ENCODE results near the gene GATA5.
A peak's percentile ranks its signal among the peaks of the same experiment; 100 is the strongest.

GATA5 gene

DNA sequence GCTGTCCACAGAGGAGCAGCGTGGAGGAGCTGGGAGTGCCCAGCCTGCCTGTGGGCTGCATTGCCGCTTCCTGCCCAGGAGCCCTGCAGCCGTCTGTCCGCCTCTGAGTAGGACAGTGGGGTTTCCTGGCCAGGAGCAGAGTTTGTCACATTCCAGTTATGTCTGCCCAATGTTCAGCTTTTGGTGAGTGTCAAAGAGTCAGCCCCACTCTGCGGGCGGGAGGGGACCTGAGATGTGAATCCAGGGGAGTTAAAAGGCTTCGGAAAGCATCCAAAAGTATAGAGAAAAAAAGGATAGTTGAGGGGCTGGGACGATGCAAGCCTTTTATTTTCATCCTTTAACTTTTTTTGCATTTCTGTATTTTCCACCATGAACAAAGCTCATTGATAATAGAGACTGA, 7.2 kb upstream of the GATA5 start:
- H4K8ac ChIP-seq (ENCODE audit: low read depth, low read length): no peak overlapping the region
- no peak overlapping the region for H3K4ac ChIP-seq (ENCODE audit: low read length)
- peak overlapping the region; percentile 82 for H3K18ac ChIP-seq (ENCODE audit: low read length)
- no peak overlapping the region for H3K27ac ChIP-seq (replicated peaks; ENCODE audit: low read length)
- H2BK15ac ChIP-seq (ENCODE audit: low read length): no peak overlapping the region
- peaks cover 2% of the 10 kb centered on the region for H3K79me1 ChIP-seq (ENCODE audit: low read depth, low read length)
- peaks cover 3 to 32% of the 10 kb centered on the region in 2 donors for H3K4me1 ChIP-seq (ENCODE audit: control insufficient read depth in 2 of 2, insufficient read depth in 1 of 2, low read depth in 1 of 2, low read length in 2 of 2)
- WGBS, 2 donors (ENCODE audit: extremely low coverage in 2 of 2, insufficient read length in 2 of 2, insufficient replicate concordance in 1 of 2): no CpG with 5 or more reads among the region's 8 CpGs
- peak overlapping the region; percentile 37 for H3K23ac ChIP-seq (ENCODE audit: low read depth, low read length, poor library complexity)
- H3K4me2 ChIP-seq (ENCODE audit: insufficient read depth, low read length, poor library complexity, severe bottlenecking): no peak overlapping the region
- no peak overlapping the region for H4K91ac ChIP-seq (ENCODE audit: low read depth, low read length, poor library complexity)
- H2BK5ac ChIP-seq (ENCODE audit: low read length): no peak overlapping the region
- DNase-seq (ENCODE audit: low spot score): no peak
- H3K27me3 ChIP-seq (ENCODE audit: control insufficient read depth in 3 of 3, insufficient read depth in 3 of 3, low read depth in 1 of 3, low read length in 3 of 3): peaks cover 27 to 98% (median 68%) of the 10 kb centered on the region in 3 experiments
- peak overlapping the region; percentile 37 for H3K9ac ChIP-seq (ENCODE audit: low read depth, low read length, poor library complexity)
- H3K14ac ChIP-seq (ENCODE audit: low read length): peak overlapping the region; percentile 56
- H2AFZ ChIP-seq (ENCODE audit: low read length): no peak overlapping the region
- H3K4me3 ChIP-seq (ENCODE audit: low read length in 2 of 2): no peak overlapping the region
- H3K36me3 ChIP-seq (replicated peaks in 1 of 2; ENCODE audit: control insufficient read depth in 2 of 2, insufficient read depth in 2 of 2, low read length in 2 of 2): no peaks in the 10 kb centered on the region
- H2BK120ac ChIP-seq (ENCODE audit: low read depth, low read length): no peak overlapping the region
- peaks cover 0 to 7% of the 10 kb centered on the region in 2 donors for H3K9me3 ChIP-seq (replicated peaks in 1 of 2; ENCODE audit: control insufficient read depth in 2 of 2, insufficient read depth in 1 of 2, low read depth in 1 of 2, low read length in 2 of 2)
- H2BK12ac ChIP-seq (ENCODE audit: low read length): no peak overlapping the region
- peak overlapping the region; percentile 52 for H2AK5ac ChIP-seq (ENCODE audit: low read depth, low read length)

DNA sequence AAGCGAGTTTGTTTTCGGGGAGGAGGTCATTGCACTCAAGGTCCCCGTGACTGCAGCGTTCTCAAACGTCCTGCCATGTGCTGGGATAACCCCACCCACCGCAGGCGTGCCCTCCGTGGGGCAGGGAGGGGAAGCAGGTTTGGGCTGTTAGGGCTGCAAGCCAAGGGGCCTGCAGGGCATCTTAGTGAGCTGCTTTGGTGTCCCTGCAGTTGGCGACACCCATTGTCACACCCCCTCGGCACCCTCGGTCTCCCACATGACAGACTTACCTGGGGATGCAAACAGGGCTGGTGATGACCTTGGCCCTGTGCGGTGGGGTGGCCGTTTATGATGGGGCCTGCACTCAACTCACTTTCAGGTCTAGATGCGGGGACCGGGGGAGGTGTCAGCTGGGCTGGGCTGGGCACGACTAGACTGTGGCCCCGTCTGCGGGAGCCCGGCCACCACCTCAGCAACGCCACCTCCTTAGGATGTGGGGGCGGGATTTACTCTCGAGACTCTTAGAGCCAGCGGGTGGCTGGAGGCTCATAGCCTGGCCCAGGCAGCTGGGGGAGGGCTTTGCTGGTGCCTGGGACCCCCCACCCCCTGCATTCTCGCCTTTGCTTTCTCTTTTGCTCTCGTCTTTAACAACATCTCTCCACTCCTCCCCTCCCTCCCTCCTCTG, 6.5 kb upstream of the GATA5 start:
- no peak overlapping the region for H3K4me3 ChIP-seq (ENCODE audit: low read length in 2 of 2)
- no peak overlapping the region for H3K27ac ChIP-seq (replicated peaks; ENCODE audit: low read length)
- H3K79me1 ChIP-seq (ENCODE audit: low read depth, low read length): peaks cover 2% of the 10 kb centered on the region
- H3K4me2 ChIP-seq (ENCODE audit: insufficient read depth, low read length, poor library complexity, severe bottlenecking): peak overlapping the region; percentile 24
- peak overlapping the region; percentile 64 for H2AFZ ChIP-seq (ENCODE audit: low read length)
- H2BK5ac ChIP-seq (ENCODE audit: low read length): no peak overlapping the region
- no peaks in the 10 kb centered on the region for H3K36me3 ChIP-seq (replicated peaks in 1 of 2; ENCODE audit: control insufficient read depth in 2 of 2, insufficient read depth in 2 of 2, low read length in 2 of 2)
- no peak overlapping the region for H3K4ac ChIP-seq (ENCODE audit: low read length)
- no peak overlapping the region for H4K8ac ChIP-seq (ENCODE audit: low read depth, low read length)
- peaks cover 33 to 98% (median 75%) of the 10 kb centered on the region in 3 experiments for H3K27me3 ChIP-seq (ENCODE audit: control insufficient read depth in 3 of 3, insufficient read depth in 3 of 3, low read depth in 1 of 3, low read length in 3 of 3)
- WGBS, 2 donors (ENCODE audit: extremely low coverage in 2 of 2, insufficient read length in 2 of 2, insufficient replicate concordance in 1 of 2): no CpG with 5 or more reads among the region's 25 CpGs
- no peak overlapping the region for H4K91ac ChIP-seq (ENCODE audit: low read depth, low read length, poor library complexity)
- H3K9me3 ChIP-seq (replicated peaks in 1 of 2; ENCODE audit: control insufficient read depth in 2 of 2, insufficient read depth in 1 of 2, low read depth in 1 of 2, low read length in 2 of 2): peaks cover 0 to 7% of the 10 kb centered on the region in 2 donors
- H2AK5ac ChIP-seq (ENCODE audit: low read depth, low read length): peak overlapping the region; percentile 52
- H3K18ac ChIP-seq (ENCODE audit: low read length): peak overlapping the region; percentile 82
- no peak for DNase-seq (ENCODE audit: low spot score)
- no peak overlapping the region for H2BK15ac ChIP-seq (ENCODE audit: low read length)
- H2BK120ac ChIP-seq (ENCODE audit: low read depth, low read length): no peak overlapping the region
- H2BK12ac ChIP-seq (ENCODE audit: low read length): no peak overlapping the region
- H3K9ac ChIP-seq (ENCODE audit: low read depth, low read length, poor library complexity): peak overlapping the region; percentile 37
- H3K4me1 ChIP-seq (ENCODE audit: control insufficient read depth in 2 of 2, insufficient read depth in 1 of 2, low read depth in 1 of 2, low read length in 2 of 2): peaks cover 3 to 27% of the 10 kb centered on the region in 2 donors
- H3K14ac ChIP-seq (ENCODE audit: low read length): peak overlapping the region; percentile 86
- H3K23ac ChIP-seq (ENCODE audit: low read depth, low read length, poor library complexity): peak overlapping the region; percentile 37

DNA sequence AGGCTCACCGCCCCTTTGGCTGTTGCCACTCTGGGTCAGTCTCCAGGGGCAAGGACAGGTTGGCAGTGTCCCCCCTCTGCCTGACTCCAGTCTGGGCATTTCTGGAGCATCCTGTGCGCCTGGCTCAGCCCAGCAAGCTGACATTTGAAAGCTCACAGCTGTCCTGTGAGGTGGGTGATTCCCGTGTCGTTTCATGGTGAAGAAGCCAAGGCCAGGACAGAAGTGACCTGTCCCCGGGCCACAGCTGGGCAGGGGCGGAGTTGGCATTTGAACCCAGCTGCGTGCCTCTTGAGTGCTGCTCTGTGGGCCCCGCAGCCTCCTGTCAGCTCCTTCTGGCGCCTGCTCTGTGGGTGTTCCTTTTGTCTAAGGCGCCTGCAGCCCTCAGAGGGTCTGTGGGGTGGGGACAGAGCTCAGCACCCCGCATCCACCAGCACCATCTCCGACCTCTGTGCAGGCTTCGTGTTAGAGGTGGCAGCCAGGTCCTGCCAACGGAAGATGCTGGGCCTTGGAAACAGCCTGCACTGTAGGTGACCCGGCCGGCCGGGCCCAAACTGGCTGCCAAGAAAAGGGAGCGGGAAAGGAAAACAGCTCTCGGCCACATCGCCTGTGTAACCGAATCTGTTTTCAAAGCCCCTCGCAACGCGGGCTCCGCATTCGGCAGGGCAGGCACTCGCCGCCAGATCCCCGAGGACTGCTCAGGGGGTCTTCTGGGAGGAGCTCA, 5.8 kb upstream of the GATA5 start:
- Histone ChIP-seq H4K8ac (ENCODE audit: low read depth, low read length) (no peak overlapping the region), H3K23ac (ENCODE audit: low read depth, low read length, poor library complexity) (no peak overlapping the region), H3K9me3 (replicated peaks in 1 of 2; ENCODE audit: control insufficient read depth in 2 of 2, insufficient read depth in 1 of 2, low read depth in 1 of 2, low read length in 2 of 2) (peaks cover 0 to 7% of the 10 kb centered on the region in 2 donors), H3K36me3 (replicated peaks in 1 of 2; ENCODE audit: control insufficient read depth in 2 of 2, insufficient read depth in 2 of 2, low read length in 2 of 2) (no peaks in the 10 kb centered on the region), H4K91ac (ENCODE audit: low read depth, low read length, poor library complexity) (no peak overlapping the region), H3K27ac (replicated peaks; ENCODE audit: low read length) (no peak overlapping the region), H2BK120ac (ENCODE audit: low read depth, low read length) (no peak overlapping the region), H2AFZ (ENCODE audit: low read length) (peak overlapping the region; percentile 64), H3K4me1 (ENCODE audit: control insufficient read depth in 2 of 2, insufficient read depth in 1 of 2, low read depth in 1 of 2, low read length in 2 of 2) (peaks cover 3 to 24% of the 10 kb centered on the region in 2 donors), H3K79me1 (ENCODE audit: low read depth, low read length) (peaks cover 2% of the 10 kb centered on the region), H3K9ac (ENCODE audit: low read depth, low read length, poor library complexity) (peak overlapping the region; percentile 9), H2BK5ac (ENCODE audit: low read length) (peak overlapping the region; percentile 29), H3K4ac (ENCODE audit: low read length) (no peak overlapping the region), H2AK5ac (ENCODE audit: low read depth, low read length) (peak overlapping the region; percentile 45), H2BK12ac (ENCODE audit: low read length) (peak overlapping the region; percentile 54), H3K4me2 (ENCODE audit: insufficient read depth, low read length, poor library complexity, severe bottlenecking) (peak overlapping the region; percentile 15), H2BK15ac (ENCODE audit: low read length) (peak overlapping the region; percentile 67), H3K18ac (ENCODE audit: low read length) (peak overlapping the region; percentile 88), H3K4me3 (ENCODE audit: low read length in 2 of 2) (no peak overlapping the region), H3K27me3 (ENCODE audit: control insufficient read depth in 3 of 3, insufficient read depth in 3 of 3, low read depth in 1 of 3, low read length in 3 of 3) (peaks cover 33 to 94% (median 78%) of the 10 kb centered on the region in 3 experiments), H3K14ac (ENCODE audit: low read length) (peak overlapping the region; percentile 84)
- WGBS, 2 donors (ENCODE audit: extremely low coverage in 2 of 2, insufficient read length in 2 of 2, insufficient replicate concordance in 1 of 2): no CpG with 5 or more reads among the region's 29 CpGs
- no peak for DNase-seq (ENCODE audit: low spot score)

DNA sequence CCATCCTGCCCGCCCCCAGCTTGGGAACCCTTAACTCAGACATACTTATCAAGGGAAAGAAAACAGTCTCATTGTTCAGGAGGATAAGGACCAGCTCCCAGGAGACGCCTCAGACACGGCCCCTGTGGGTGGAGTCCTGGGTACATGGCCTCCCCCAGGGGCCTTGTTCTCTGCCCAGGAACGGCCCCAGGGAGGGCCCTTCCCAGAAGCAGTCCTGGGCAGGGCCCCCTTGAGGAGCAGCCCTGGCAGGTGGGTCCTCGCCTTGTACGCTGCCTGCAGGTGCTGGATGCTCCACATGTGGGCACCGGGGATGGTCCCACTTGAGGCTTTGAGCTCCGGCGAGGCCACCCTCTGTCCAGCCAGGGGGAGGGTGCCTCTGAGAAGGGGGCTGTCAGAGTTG, 4.5 kb upstream of the GATA5 start:
- H2AFZ ChIP-seq (ENCODE audit: low read length): no peak overlapping the region
- H3K9ac ChIP-seq (ENCODE audit: low read depth, low read length, poor library complexity): no peak overlapping the region
- no peak overlapping the region for H4K8ac ChIP-seq (ENCODE audit: low read depth, low read length)
- H3K27ac ChIP-seq (replicated peaks; ENCODE audit: low read length): no peak overlapping the region
- no peaks in the 10 kb centered on the region for H3K36me3 ChIP-seq (replicated peaks in 1 of 2; ENCODE audit: control insufficient read depth in 2 of 2, insufficient read depth in 2 of 2, low read length in 2 of 2)
- H3K23ac ChIP-seq (ENCODE audit: low read depth, low read length, poor library complexity): no peak overlapping the region
- no peak overlapping the region for H2BK120ac ChIP-seq (ENCODE audit: low read depth, low read length)
- WGBS, 2 donors (ENCODE audit: extremely low coverage in 2 of 2, insufficient read length in 2 of 2, insufficient replicate concordance in 1 of 2): no CpG with 5 or more reads among the region's 9 CpGs
- peaks cover 5 to 20% of the 10 kb centered on the region in 2 donors for H3K4me1 ChIP-seq (ENCODE audit: control insufficient read depth in 2 of 2, insufficient read depth in 1 of 2, low read depth in 1 of 2, low read length in 2 of 2)
- H2BK15ac ChIP-seq (ENCODE audit: low read length): no peak overlapping the region
- H4K91ac ChIP-seq (ENCODE audit: low read depth, low read length, poor library complexity): no peak overlapping the region
- peaks cover 2% of the 10 kb centered on the region for H3K79me1 ChIP-seq (ENCODE audit: low read depth, low read length)
- H3K27me3 ChIP-seq (ENCODE audit: control insufficient read depth in 3 of 3, insufficient read depth in 3 of 3, low read depth in 1 of 3, low read length in 3 of 3): peaks cover 42 to 91% (median 85%) of the 10 kb centered on the region in 3 experiments
- no peak for DNase-seq (ENCODE audit: low spot score)
- H3K4me2 ChIP-seq (ENCODE audit: insufficient read depth, low read length, poor library complexity, severe bottlenecking): no peak overlapping the region
- peaks cover 0 to 7% of the 10 kb centered on the region in 2 donors for H3K9me3 ChIP-seq (replicated peaks in 1 of 2; ENCODE audit: control insufficient read depth in 2 of 2, insufficient read depth in 1 of 2, low read depth in 1 of 2, low read length in 2 of 2)
- H2BK12ac ChIP-seq (ENCODE audit: low read length): no peak overlapping the region
- H3K18ac ChIP-seq (ENCODE audit: low read length): no peak overlapping the region
- H3K4me3 ChIP-seq (ENCODE audit: low read length in 2 of 2): no peak overlapping the region
- peak overlapping the region; percentile 97 for H3K14ac ChIP-seq (ENCODE audit: low read length)
- no peak overlapping the region for H2AK5ac ChIP-seq (ENCODE audit: low read depth, low read length)
- H2BK5ac ChIP-seq (ENCODE audit: low read length): no peak overlapping the region
- no peak overlapping the region for H3K4ac ChIP-seq (ENCODE audit: low read length)
